Activated CD4-positive, alpha-beta T cell treated with anti-CD3 and anti-CD28 coated beads, Interleukin-2, amount 50 U/mL, for 4 hours (primary cell): ENCODE results near the gene SVEP1.
"Not testable (repeated sequence)": the region's sequence is repeated elsewhere in the genome, so short reads cannot be mapped to it uniquely, and the experiment has no call there.

Experiments
- DNase-seq, 2 experiments: peaks; one replicate each; pipeline ENCODE4 v3.0.0-alpha.2; 2020

SVEP1 gene

DNA sequence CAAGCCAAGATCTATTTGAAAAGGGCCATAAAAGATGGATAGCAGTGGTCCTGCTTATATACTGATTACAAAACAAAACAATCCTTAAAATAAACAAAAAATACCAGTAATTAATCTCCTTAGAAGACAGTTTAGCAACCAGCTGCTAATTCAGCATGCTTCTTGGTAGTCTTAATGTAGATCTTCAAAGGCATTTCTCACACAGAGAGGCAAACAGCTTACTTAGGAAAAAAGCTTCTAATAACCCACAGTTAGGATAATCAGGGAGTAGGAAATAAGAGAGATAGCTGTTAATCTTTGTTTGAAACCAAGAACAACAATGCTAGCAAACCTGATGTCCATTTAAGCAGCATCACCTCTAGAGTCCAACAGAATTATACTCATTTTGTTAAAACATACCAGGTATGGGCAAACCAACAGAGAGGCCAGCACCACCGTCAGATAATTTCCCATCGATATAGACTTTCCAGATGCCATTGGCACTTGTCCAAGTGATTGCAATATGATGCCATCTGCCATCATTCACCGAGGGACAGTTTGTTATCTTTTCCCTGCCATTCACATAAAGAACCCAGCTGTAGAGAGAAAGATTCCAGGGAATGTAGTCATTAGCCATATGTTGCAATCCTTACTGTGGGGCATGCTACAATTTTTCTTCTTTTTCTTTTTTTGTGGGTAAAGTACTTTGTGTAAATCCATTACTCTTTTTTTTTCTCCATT lies 136.2 kb downstream of the SVEP1 start:
- DNase-seq, result no peak

- DNase-seq, result no peak
Observed at GRCh38 chr9:110440796-110441195, 138.7 kb downstream of the SVEP1 start.

- DNase-seq, result no peak
Observed at GRCh38 chr9:110440172-110440571, 139.4 kb downstream of the SVEP1 start.

GRCh38 chr9:110432253-110432652 lies 147.3 kb downstream of the SVEP1 start:
- DNase-seq, result no peak

DNA sequence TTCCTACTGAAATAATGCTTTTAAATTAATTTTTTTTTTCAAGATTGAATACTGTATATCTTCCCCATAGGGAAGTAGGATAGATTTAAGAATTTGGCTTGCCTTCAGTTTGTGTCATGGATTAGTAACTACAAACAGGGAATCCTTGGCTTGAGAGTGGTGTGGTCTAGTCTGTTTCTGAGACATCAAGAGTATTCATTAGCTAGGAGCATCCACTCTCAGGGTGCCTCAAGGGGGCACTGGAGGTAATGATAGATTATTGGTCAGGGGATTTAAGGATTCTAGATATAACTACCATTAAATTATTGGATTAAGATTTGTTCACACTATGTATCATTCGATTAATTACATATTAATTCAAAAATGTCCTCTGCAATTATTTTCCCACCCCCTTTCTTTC lies 150.1 kb downstream of the SVEP1 start:
- no peak for DNase-seq

DNA sequence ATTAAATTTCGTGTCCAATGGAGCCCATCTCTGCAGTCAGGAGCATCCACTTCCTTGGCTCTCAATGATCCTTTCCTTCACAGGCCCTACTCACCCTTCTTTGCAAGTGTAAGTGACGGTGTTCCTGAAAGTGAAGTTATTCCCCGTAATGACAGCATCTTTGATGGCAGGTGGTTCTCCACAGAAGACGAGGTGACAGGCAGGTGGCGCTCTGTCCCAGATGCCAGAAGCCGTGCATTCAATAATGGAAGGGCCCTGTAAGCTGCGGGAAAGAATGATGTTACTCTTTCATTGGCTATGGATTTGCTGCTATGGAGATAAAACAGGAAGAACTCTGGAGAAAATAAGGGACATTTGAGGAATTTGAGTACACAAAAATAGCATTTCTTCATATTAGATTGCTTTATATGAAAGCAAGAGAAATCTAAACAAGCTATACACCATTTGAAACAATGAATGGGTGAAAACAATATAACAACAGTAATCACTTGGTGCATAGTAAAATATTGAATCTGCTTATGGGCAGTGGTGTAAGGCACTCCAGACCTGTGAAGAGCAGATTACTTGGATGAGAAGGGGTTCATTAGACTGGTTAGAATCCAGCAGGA lies 151.9 kb downstream of the SVEP1 start:
- no peak for DNase-seq

- DNase-seq, result no peak
Observed at GRCh38 chr9:110426052-110426709, 153.4 kb downstream of the SVEP1 start.

GRCh38 chr9:110414471-110414870 lies 165.1 kb downstream of the SVEP1 start:
- no peak for DNase-seq

- no peak for DNase-seq
Observed at GRCh38 chr9:110410961-110411360, 168.6 kb downstream of the SVEP1 start.

GRCh38 chr9:110408598-110408997 lies 170.9 kb downstream of the SVEP1 start:
- no peak for DNase-seq

- no peak for DNase-seq
Observed at GRCh38 chr9:110405858-110406443, 173.6 kb downstream of the SVEP1 start.

DNA sequence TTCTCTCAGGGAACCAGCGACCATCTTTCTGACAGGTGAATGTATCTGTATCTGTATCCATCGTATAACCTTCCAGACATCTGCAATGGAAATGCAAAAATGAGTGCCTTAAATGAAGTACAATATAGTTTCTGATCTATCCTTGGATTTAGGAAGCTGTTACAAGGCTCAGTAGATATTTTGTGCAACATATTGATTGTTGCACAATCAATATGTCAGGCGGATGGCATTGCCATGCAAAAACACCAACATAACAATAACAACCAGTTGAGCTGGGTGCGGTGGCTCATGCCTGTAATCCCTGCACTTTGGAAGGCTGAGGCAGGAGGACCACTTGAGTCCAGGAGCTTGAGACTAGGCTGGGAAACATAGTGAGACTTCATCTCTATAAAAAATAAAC lies 175.1 kb downstream of the SVEP1 start:
- no peak for DNase-seq

DNA sequence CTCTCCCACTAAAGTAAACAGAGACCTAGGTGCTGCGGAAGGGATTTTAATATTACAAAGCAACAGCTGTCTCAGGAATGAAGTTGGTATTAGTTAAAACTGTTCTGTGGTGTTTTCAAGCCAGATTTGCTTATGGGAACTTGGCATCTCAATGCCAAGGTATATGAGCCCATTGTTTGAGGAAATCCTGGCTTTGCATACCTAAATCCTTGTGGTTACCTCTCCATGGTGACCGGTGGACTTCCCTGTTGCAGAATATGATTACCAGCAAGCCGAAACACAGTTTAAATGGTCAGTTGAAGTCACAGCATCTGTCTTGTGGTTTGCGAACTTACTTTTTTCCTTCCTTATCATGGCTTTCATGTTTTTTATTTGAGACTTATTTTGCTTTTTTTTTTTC lies 179.6 kb downstream of the SVEP1 start:
- DNase-seq, result no peak

- DNase-seq, result not testable (repeated sequence)
Observed at GRCh38 chr9:110398992-110399391, 180.5 kb downstream of the SVEP1 start.

- DNase-seq, result no peak
Observed at GRCh38 chr9:110391826-110392485, 187.6 kb downstream of the SVEP1 start.

DNA sequence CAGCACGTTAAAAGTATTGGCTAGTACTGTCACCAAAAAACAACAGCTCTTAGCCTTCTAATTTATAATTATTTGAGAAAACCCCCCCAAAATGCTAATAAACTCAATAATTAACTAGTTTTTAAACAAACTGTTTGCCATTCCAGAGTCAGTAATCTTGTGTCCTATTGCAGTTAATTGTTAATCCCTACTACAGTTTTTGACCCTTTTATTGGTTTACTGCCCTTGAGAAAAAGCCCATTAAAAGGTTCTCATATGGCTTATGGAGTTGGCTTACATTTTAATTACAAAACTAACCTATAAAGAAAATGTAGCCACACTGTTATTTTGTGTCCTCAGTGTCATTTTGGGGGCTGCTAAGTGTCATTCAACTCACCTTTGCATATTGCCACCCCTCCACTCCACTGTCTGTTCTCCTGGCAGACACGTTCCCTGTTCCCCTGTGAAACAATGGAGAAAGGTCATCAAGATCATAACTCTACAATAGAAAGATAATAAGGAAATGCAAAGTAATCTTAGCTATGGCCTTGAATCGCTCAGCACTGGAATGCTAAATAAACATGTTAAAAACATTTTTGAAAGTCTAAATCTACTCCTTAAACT lies 190.3 kb downstream of the SVEP1 start:
- no peak for DNase-seq

DNA sequence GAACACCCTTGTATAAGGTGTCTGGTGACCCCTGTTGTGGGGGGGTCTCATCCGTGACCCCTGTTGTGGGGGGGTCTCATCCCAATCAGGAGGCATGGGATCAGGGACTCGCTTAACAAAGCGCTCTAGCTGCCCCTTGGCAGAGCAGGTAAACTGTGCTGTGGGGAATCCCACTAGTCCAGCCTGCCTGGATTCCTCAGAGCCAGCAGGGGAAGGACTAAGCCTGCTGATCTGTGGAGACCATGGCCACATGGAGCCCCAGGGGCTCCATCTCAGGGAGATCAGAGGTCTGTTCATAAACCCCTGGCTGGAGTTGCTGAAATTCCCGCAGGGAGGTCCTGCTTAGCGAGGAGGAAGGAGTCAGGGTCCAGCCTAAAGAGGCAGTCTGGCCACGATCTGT lies 196.1 kb downstream of the SVEP1 start:
- DNase-seq, result no peak

DNA sequence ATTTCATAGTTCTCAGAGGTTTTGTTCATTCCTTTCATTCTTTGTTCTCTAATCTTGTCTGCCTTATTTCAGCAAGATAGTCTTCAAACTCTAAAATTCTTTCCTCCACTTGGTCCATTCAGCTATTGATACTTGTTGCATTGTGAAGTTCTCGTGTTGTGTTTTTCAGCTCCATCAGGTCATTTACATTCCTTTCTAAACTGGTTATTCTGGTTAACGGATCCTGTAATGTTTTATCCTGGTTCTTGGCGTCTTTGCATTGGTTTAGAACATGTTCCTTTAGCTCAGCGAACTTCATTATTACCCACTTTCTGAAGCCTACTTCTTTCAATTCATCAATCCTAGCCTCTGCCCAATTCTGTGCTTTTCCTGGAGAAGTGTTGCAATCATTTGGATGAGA lies 196.8 kb downstream of the SVEP1 start:
- no peak for DNase-seq

GRCh38 chr9:110371411-110372007 lies 208.0 kb downstream of the SVEP1 start:
- DNase-seq, result no peak

DNA sequence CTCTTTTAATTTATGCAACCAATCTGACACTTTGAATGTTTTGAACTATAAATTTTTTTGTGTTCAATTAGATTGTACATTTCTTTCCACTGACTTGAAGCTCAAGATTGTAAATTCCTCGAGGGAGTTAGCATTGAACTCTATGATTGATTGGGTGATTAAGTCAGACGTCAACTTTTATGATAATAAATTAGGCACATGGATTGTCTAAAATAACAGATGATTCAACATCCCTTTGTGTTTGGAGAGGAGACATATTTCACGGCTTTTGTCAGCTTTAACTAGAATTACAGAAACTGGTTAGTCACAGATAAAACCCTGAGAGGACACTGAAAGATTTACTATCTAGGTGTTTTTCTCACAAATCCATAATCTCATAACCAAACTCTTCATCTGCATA lies 209.2 kb downstream of the SVEP1 start:
- DNase-seq, result no peak

- no peak for DNase-seq
Observed at GRCh38 chr9:110364451-110364850, 215.1 kb downstream of the SVEP1 start.

GRCh38 chr9:110358992-110359391 lies 220.5 kb downstream of the SVEP1 start:
- not testable (repeated sequence) for DNase-seq

DNA sequence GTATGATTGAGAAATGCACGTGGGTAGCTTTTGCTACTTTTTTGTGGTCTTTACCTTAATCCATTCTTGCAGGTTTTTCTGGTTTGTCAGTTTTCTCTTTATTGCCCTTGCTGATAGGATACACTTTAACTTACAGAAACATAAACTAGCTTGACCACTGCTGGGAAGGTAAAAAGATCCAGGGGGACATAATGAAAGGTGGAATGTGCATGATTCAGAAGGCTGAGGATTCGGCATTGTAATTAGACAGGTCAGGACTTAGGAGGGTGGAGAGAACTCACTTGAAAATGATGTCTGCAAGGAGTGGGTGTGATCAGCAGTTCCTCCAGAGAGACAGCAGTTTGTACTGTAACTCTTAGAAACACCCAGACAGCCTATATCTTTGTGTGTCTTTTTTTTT lies 222.0 kb downstream of the SVEP1 start:
- DNase-seq, result no peak
